Activated CD8-positive, alpha-beta memory T cell treated with anti-CD3 and anti-CD28 coated beads, Interleukin-2, amount 50 U/mL, for 4 hours (primary cell): Measurements from ENCODE around the gene CGNL1.

ENCODE experiments used
- DNase-seq: peaks from one replicate; pipeline ENCODE4 v3.0.0-alpha.2; 2020

The CGNL1 gene

GRCh38 chr15:57551715-57552677 is 175.7 kb downstream of the CGNL1 start:
- no peak for DNase-seq

GRCh38 chr15:57552678-57553334 is 176.5 kb downstream of the CGNL1 start:
- no peak for DNase-seq

GRCh38 chr15:57553526-57553925 is 177.2 kb downstream of the CGNL1 start:
- no peak for DNase-seq

- DNase-seq = no peak
Observed at GRCh38 chr15:57554063-57554811, 177.9 kb downstream of the CGNL1 start.

GRCh38 chr15:57554812-57555179 is 178.5 kb downstream of the CGNL1 start:
- DNase-seq = no peak

- DNase-seq = no peak
Observed at GRCh38 chr15:57555270-57555669, 179.0 kb downstream of the CGNL1 start.

GRCh38 chr15:57556040-57556439 is 179.7 kb downstream of the CGNL1 start:
- DNase-seq = no peak

- DNase-seq = no peak
Observed at GRCh38 chr15:57557267-57557666, 181.0 kb downstream of the CGNL1 start.

DNA sequence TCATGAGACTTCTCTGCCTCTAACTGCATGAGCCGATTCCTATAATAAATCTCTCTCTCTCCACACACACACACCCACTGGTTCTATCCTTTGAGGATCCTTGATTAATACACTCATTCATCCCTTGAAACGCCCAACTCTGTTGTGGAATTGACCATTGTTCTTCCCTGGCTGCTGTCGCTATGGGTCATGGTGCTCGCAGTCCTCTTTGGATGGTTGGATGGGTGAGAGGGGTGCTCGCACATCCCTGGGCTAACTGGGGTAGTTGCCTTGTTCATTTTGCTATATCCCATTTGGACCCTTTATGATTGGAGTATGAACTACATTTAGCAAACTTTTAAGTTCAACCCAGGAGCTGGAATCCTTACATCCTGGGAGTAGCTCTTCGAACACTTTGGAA is 181.5 kb downstream of the CGNL1 start:
- DNase-seq = no peak

DNA sequence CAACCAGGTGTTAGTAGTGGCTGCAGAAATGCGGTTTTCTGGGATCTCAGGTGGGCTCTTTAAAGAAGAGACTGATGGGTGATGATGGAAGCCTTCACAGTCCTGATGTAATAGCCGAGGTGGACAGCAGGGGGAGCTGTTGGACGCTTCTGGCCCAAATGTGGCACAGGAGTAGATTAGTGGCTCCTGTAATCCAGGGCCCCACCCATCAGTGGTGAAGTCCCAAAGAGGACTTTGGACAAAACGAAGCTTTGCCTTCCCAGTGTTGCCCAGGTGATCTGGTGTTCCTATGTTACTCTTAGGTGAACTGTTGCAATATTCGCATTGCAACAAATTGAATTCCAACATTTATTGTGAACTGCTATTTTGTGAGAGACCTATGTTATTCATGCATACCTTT is 183.6 kb downstream of the CGNL1 start:
- peak; percentile 67 for DNase-seq

GRCh38 chr15:57561041-57561711 is 184.9 kb downstream of the CGNL1 start:
- peak; percentile 49 for DNase-seq

DNA sequence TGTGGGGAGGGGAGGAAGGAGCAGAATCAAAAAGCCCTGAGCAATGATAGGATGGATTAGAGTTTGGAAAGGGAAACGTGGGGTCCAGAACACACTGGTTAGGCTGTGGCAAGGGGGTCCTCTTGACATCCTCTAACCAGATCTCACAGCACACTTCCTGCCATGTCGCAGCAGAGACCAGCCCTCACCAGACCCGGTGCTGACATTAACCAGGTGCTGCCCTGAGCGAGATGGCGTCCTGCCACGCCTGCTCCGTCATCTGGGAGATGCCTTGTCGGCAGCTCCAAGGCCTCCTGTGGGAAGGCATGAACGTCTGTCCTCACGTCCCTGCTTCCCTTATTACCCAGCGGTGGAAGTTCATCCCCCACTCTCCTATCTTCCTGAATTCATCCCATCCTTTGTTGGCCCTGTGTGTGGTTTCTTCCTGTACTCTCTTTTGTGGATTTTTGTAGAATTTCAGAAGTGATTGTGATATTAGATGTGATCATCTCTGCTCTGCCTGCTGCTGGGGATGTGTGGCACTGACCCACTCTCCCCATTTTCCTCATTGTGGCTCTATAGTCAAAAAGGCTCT is 186.0 kb downstream of the CGNL1 start:
- DNase-seq = no peak

DNA sequence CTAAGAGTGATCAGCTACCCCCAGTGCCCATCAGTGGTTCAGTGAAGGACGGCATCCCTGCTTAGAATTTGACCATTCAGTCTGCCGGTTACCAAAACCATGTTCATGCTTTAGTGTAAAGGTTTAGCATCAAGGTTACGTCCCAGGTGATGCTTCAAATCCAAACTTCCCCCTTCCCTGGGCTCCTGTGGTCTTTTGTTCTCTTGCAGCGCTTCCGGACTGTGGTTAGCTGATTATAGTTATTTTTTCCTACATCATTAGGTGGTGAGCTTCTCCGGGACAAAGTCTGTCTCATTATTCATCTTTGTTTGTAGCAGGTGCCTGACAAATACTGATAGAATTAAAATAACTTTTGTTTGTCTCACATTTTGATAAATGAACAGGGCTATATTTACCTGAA is 187.1 kb downstream of the CGNL1 start:
- no peak for DNase-seq

GRCh38 chr15:57565311-57565710 is 189.0 kb downstream of the CGNL1 start:
- DNase-seq = no peak

- DNase-seq = no peak
Observed at GRCh38 chr15:57566834-57567233, 190.5 kb downstream of the CGNL1 start.

- DNase-seq = no peak
Observed at GRCh38 chr15:57567891-57568290, 191.6 kb downstream of the CGNL1 start.

GRCh38 chr15:57568299-57568698 is 192.0 kb downstream of the CGNL1 start:
- DNase-seq = no peak

GRCh38 chr15:57570340-57570739 is 194.0 kb downstream of the CGNL1 start:
- no peak for DNase-seq

DNA sequence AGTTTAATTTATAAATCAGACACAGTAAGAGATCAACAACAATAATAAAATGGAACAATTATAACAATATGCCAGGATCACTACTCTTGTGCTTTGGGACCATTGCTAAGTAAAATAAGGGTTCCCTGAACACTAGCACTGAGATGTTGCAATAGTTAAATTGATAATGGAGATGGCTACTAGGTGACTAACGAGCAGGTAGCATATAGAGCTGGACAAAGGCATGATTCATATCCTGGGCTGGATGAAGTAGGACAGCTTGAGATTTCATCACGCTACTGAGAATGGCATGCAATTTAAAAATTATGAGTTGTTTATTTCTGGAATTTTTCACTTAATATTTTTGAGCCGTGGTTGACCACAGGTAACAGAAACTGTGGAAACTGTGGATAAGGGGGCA is 194.7 kb downstream of the CGNL1 start:
- DNase-seq = no peak

DNA sequence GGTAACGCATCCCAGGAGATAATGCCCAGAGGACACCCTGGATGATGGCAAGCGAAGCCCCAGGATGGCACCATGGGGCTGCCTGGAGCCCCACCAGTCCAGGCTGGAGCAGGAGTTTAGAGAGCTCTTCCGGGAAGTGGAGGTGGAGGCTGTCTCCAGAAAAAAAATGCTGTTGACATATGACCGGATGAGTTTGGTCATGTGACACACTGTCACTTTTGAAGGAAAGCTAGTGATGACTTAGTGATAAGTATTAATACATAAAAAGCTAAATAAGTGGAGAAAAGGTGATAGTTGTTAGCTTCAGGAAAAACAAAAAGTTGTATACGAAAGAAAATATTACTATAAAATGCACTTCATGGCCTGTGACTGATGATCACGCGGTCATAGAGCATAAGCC is 195.4 kb downstream of the CGNL1 start:
- no peak for DNase-seq

DNA sequence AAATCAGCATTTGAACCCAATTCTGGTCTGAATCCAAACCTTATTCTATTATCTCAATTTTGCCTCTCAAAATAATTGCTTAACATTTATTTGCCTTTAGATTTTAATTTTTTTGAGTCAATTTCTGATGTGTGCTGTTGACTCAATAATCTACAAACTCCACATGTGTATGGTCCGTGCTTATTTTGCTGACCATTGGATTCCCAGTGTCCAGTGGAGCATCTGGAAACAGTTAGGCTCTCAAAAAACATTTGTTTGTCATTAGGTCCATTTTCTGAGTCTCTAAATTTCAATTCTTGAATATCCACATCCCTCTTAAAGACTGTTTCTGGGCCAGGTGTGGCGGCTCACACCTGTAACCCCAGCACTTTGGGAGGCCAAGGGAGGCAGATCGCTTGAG is 196.2 kb downstream of the CGNL1 start:
- DNase-seq = no peak

DNA sequence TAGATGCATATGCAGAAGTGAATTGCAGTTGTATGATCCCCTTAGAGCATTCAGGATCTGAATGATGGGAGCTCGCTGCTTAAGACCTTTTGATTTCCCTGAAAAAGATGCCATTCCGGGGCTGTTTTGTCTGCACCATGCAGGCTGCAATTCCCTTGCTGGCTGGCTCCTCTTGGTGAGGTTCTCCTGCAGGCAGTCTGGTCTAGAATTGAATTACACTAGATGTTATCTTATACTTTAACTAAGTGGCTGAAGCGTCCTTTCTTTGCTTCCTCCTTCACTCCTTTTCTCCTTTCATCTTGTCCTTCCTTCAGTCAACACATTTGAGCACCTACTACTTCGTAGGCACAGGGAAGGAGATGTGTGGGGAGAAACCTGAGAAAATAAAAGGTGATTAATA is 196.8 kb downstream of the CGNL1 start:
- DNase-seq = no peak

DNA sequence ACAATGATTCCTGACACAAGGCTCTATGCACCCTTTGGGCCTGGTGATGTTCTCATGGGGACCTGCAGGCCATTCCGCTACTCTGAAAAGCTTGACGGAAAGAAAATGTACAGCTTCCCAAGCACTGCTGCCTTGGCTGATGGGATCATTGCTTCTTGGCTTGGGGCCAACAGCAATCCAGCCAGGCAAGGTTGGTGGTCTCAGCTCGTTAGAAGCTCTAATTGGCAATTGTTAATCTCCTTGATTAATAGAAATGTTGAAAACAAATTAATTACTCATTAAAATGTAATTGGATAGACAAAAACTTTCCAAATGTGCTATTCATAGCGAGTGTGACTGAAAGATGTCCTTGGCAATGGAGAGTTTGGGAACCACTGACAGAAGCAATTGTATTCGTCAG is 199.1 kb downstream of the CGNL1 start:
- DNase-seq = no peak
